Measurements from ENCODE around the gene MFAP2. TPM values are rescaled to one million over a fixed set of nuclear protein-coding genes. Genes with fewer than 3 reads are reported as not detected.
"Not testable (repeated sequence)": the region's sequence is repeated elsewhere in the genome, so short reads cannot be mapped to it uniquely, and the experiment has no call there.

Gene MFAP2
- total RNA-seq, 4 donors from 2014 or later: 9.3 to 17.9 (median 10.6) TPM

- TF ChIP-seq CTCF (IDR thresholded peaks at IDR 0.05): no peak
- ATAC-seq (ENCODE audit: low FRiP score) (no peak), DNase-seq (ENCODE audit: low spot score) (no peak)
Measured at GRCh38 chr1:16969651-16970050, 10.8 kb downstream of the MFAP2 start.

DNA sequence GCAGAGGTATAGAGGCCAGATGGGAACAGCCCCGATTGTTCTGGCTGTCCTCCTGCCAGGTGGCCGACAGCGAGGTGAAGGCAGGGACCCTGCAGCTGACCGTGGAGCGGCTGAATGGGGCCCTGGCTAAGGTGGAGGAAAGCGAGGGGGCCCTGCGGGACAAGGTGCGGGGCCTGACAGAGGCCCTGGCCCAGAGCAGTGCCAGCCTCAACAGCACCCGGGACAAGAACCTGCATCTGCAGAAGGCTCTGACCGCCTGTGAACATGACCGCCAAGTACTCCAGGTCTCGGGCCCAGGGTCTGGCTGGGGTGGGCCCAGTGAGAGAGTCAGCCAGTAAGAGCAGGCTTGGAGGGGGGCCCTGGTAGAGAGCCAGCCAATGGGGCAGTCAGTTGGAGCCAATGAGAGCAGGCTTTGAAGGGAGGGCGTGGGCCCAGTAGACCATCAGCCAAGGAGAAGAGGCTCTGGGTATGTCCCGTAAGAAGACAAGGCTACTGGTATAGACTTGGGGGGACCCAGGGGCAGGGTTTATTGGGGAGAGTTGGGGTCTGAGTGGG lies 11.3 kb downstream of the MFAP2 start:
- TF ChIP-seq CTCF (IDR thresholded peaks at IDR 0.05): no peak
- ATAC-seq (ENCODE audit: low FRiP score) (no peak), DNase-seq (ENCODE audit: low spot score) (no peak)

- TF ChIP-seq CTCF (IDR thresholded peaks at IDR 0.05): no peak
- DNase-seq (ENCODE audit: low spot score): no peak
- no peak for ATAC-seq (ENCODE audit: low FRiP score)
Measured at GRCh38 chr1:16968372-16968771, 12.0 kb downstream of the MFAP2 start.

GRCh38 chr1:16967962-16968361 lies 12.5 kb downstream of the MFAP2 start:
- no peak for TF ChIP-seq CTCF (IDR thresholded peaks at IDR 0.05)
- DNase-seq (ENCODE audit: low spot score) (no peak), ATAC-seq (ENCODE audit: low FRiP score) (no peak)

GRCh38 chr1:16967095-16967575 lies 13.3 kb downstream of the MFAP2 start:
- DNase-seq (ENCODE audit: low spot score): no peak
- TF ChIP-seq CTCF (IDR thresholded peaks at IDR 0.05): no peak
- no peak for ATAC-seq (ENCODE audit: low FRiP score)

- no peak for TF ChIP-seq CTCF (IDR thresholded peaks at IDR 0.05)
- no peak for ATAC-seq (ENCODE audit: low FRiP score)
- DNase-seq (ENCODE audit: low spot score): no peak
Measured at GRCh38 chr1:16966282-16966681, 14.1 kb downstream of the MFAP2 start.

- no peak for DNase-seq (ENCODE audit: low spot score)
- ATAC-seq (ENCODE audit: low FRiP score): no peak
- TF ChIP-seq CTCF (IDR thresholded peaks at IDR 0.05): no peak
Measured at GRCh38 chr1:16965486-16966067, 14.8 kb downstream of the MFAP2 start.

DNA sequence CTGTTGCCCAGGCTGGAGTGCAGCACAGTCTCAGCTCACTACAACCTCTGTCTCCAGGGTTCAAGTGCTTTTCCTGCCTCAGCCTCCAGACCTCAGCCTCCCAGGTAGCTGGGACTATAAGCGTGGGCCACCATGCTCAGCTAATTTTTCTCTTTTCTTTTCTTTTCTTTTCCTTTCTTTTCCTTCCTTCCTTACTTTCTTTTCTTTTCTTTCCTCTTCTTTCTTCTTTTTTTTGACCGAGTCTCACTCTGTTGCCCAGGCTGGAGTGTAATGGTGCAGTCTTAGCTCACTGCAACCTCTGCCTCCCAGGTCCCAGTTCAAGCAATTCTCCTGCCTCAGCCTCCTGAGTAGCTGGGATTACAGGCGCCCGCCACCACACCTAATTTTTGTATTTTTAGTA lies 16.3 kb downstream of the MFAP2 start:
- ATAC-seq (ENCODE audit: low FRiP score): not testable (repeated sequence)

More for the DNA sequence above, 16.3 kb downstream of the MFAP2 start:
- DNase-seq (ENCODE audit: low spot score): not testable (repeated sequence)
